Liver (tissue), 9 donors: ENCODE data around the gene B9D2. TPM values are rescaled to one million over a fixed set of nuclear protein-coding genes. Genes with fewer than 3 reads are reported as not detected.

Experiments
- DNase-seq: peaks from one replicate; pipeline ENCODE4 v3.0.0-alpha.2; 2017; ENCODE audit warnings: low spot score
- H3K27ac ChIP-seq, 2 donors: one replicate each; pipeline ENCODE4 v1.7.0; 2013; ENCODE audit warnings: inconsistent platforms in 2 of 2, low read length in 2 of 2, control low read depth in 1 of 2, low read depth in 1 of 2, mild to moderate bottlenecking in 1 of 2
- H3K27me3 ChIP-seq, 4 donors: one replicate each; pipeline versions ENCODE4 v1.6.1 to v1.7.0; 2013; ENCODE audit warnings: low read length in 3 of 4, inconsistent platforms in 1 of 4, mild to moderate bottlenecking in 1 of 4, moderate library complexity in 1 of 4; ENCODE audit not compliant: control insufficient read depth in 4 of 4, insufficient read depth in 4 of 4
- H3K36me3 ChIP-seq, 4 donors: one replicate each; pipeline versions ENCODE4 v1.6.1 to v1.7.0; 2013; ENCODE audit warnings: low read length in 3 of 4, mild to moderate bottlenecking in 3 of 4, low read depth in 1 of 4, moderate library complexity in 1 of 4; ENCODE audit not compliant: control insufficient read depth in 4 of 4, insufficient read depth in 3 of 4
- H3K4me1 ChIP-seq, 4 donors: one replicate each; pipeline versions ENCODE4 v1.6.1 to v1.7.0; 2013; ENCODE audit warnings: low read length in 3 of 4, mild to moderate bottlenecking in 3 of 4, moderate library complexity in 1 of 4; ENCODE audit not compliant: control insufficient read depth in 4 of 4, insufficient read depth in 4 of 4
- H3K4me3 ChIP-seq, 3 donors: one replicate each; pipeline versions ENCODE4 v1.6.1 to v1.7.0; 2013; ENCODE audit warnings: low read length in 3 of 3, control low read depth in 1 of 3, low read depth in 1 of 3, mild to moderate bottlenecking in 1 of 3
- H3K9ac ChIP-seq, 2 donors: one replicate each; pipeline ENCODE4 v1.7.0; 2013; ENCODE audit warnings: low read length in 2 of 2, mild to moderate bottlenecking in 2 of 2, moderate library complexity in 2 of 2, control low read depth in 1 of 2, low read depth in 1 of 2
- H3K9me3 ChIP-seq, 4 donors: one replicate each; pipeline versions ENCODE4 v1.6.1 to v1.7.0; 2013; ENCODE audit warnings: low read length in 3 of 4; ENCODE audit not compliant: control insufficient read depth in 4 of 4
- ATF3 ChIP-seq: IDR thresholded peaks from 2 replicates; pipeline ENCODE4 v1.6.1; 2016; ENCODE audit warnings: antibody characterized with exemption
- CTCF ChIP-seq: fragments of 150-350 bp; IDR thresholded peaks from 2 replicates; pipeline ENCODE4 v1.5.1; 2017; ENCODE audit warnings: improper control_type of control experiment, low read depth, low read length; ENCODE audit not compliant: missing input control
- EGR1 ChIP-seq, 2 donors: IDR thresholded peaks; 2 replicates each; pipeline ENCODE4 v1.6.1; 2016 to 2018; ENCODE audit warnings: antibody characterized with exemption in 2 of 2, low read depth in 2 of 2
- FOXA1 ChIP-seq: IDR thresholded peaks from 2 replicates; pipeline ENCODE4 v1.6.1; 2016; ENCODE audit warnings: antibody characterized with exemption
- FOXA2 ChIP-seq: IDR thresholded peaks from 2 replicates; pipeline ENCODE4 v1.6.1; 2016; ENCODE audit warnings: antibody characterized with exemption
- GABPA ChIP-seq, 2 donors: IDR thresholded peaks in 1 of 2; conservative IDR thresholded peaks in 1 of 2; 2 replicates each; pipeline ENCODE4 v1.6.1; 2016; ENCODE audit warnings: antibody characterized with exemption in 2 of 2, mild to moderate bottlenecking in 1 of 2, moderate library complexity in 1 of 2
- HNF4A ChIP-seq, 2 donors: conservative IDR thresholded peaks; 2 replicates each; pipeline ENCODE4 v1.6.1; 2016; ENCODE audit warnings: antibody characterized with exemption in 2 of 2, mild to moderate bottlenecking in 2 of 2
- HNF4G ChIP-seq: IDR thresholded peaks from 2 replicates; pipeline ENCODE4 v1.6.1; 2016; ENCODE audit warnings: antibody characterized with exemption
- JUND ChIP-seq, 2 donors: IDR thresholded peaks; 2 replicates each; pipeline ENCODE4 v1.6.1; 2016; ENCODE audit warnings: antibody characterized with exemption in 2 of 2
- MAX ChIP-seq: IDR thresholded peaks from 2 replicates; pipeline ENCODE4 v1.6.1; 2016; ENCODE audit warnings: antibody characterized with exemption
- NR2F2 ChIP-seq: IDR thresholded peaks from 2 replicates; pipeline ENCODE4 v1.6.1; 2016; ENCODE audit warnings: antibody characterized with exemption
- RAD21 ChIP-seq, 2 donors: IDR thresholded peaks; 2 replicates each; pipeline ENCODE4 v1.6.1; 2016; ENCODE audit warnings: antibody characterized with exemption in 2 of 2, mild to moderate bottlenecking in 2 of 2
- REST ChIP-seq: IDR thresholded peaks from 2 replicates; pipeline ENCODE4 v1.6.1; 2016; ENCODE audit warnings: antibody characterized with exemption, mild to moderate bottlenecking
- RXRA ChIP-seq, 2 donors: IDR thresholded peaks; 2 replicates each; pipeline ENCODE4 v1.6.1; 2017 to 2018; ENCODE audit warnings: antibody characterized with exemption in 2 of 2, mild to moderate bottlenecking in 1 of 2
- SP1 ChIP-seq: IDR thresholded peaks from 2 replicates; pipeline ENCODE4 v1.6.1; 2018; ENCODE audit warnings: antibody characterized with exemption, mild to moderate bottlenecking
- TAF1 ChIP-seq: conservative IDR thresholded peaks from 2 replicates; pipeline ENCODE4 v1.6.1; 2016; ENCODE audit warnings: antibody characterized with exemption, mild to moderate bottlenecking
- YY1 ChIP-seq: IDR thresholded peaks from 2 replicates; pipeline ENCODE4 v1.6.1; 2016; ENCODE audit warnings: antibody characterized with exemption, mild to moderate bottlenecking
- ZBTB33 ChIP-seq: IDR thresholded peaks from 2 replicates; pipeline ENCODE4 v1.6.1; 2016; ENCODE audit warnings: antibody characterized with exemption
- WGBS: extraction: QIAGEN DNeasy Blood & Tissue Kit; methylation state at CpG from one replicate; pipeline ENCODE4 v1.1.7; 2013; 5-methylcytosine and 5-hydroxymethylcytosine counted together
- polyA plus RNA-seq, 2 donors: library from polyadenylated mRNA; stranded (reverse) in 1 of 2; unstranded in 1 of 2; fragments of 200-250 nt in 1 of 2; fragments of >200 nt in 1 of 2; fragmentation: Nextera tagmentation in 1 of 2; extraction: Ambion mirVana in 1 of 2; gene quantifications; one replicate each; pipeline versions ENCODE4 v1.2.1 to v1.2.3, GENCODE V29; 2013 to 2015
- total RNA-seq, 2 donors: library from RNA; depleted of rRNA; stranded (reverse); fragments of >200 nt; gene quantifications; one replicate each; pipeline ENCODE4 v1.2.3, GENCODE V29; 2014
- donor health status: healthy.
- donor health status: healthy.
- donor health status: healthy.
- donor health status: healthy.
- donor health status: healthy.

B9D2 gene
- total and polyA plus RNA-seq, 4 donors: 2.4 to 3.7 (median 3.0) TPM

GRCh38 chr19:41395355-41395754, 31.4 kb upstream of the B9D2 start:
- no peak for DNase-seq
- peaks cover 2 to 26% (median 16%) of the 10 kb centered on the region in 4 donors for H3K4me1 ChIP-seq
- 89% methylated on average over 6 of the region's 6 CpGs for WGBS
- H3K27ac ChIP-seq: no peak overlapping the region
- H3K27me3 ChIP-seq: no peaks in the 10 kb centered on the region
- H3K36me3 ChIP-seq: peaks cover 1 to 16% (median 12%) of the 10 kb centered on the region in 4 donors
- TF ChIP-seq TAF1: no peak
- TF ChIP-seq ZBTB33: no peak
- no peak for TF ChIP-seq HNF4G
- no peak for TF ChIP-seq ATF3
- TF ChIP-seq EGR1 (IDR thresholded peaks at IDR 0.05; ENCODE audit: low read depth in 2 of 2): no peak
- TF ChIP-seq CTCF: no peak
- TF ChIP-seq SP1: no peak
- TF ChIP-seq REST: no peak
- no peak for TF ChIP-seq RXRA (IDR thresholded peaks at IDR 0.05)
- TF ChIP-seq FOXA1: no peak
- TF ChIP-seq HNF4A (conservative IDR thresholded peaks at IDR 0.05): no peak
- TF ChIP-seq YY1: no peak
- no peak for TF ChIP-seq JUND (IDR thresholded peaks at IDR 0.05)
- no peak for TF ChIP-seq GABPA (IDR thresholded peaks at IDR 0.05 in 1 of 2, conservative IDR thresholded peaks at IDR 0.05 in 1 of 2)
- no peak for TF ChIP-seq MAX
- TF ChIP-seq FOXA2: no peak
- no peak for TF ChIP-seq RAD21 (IDR thresholded peaks at IDR 0.05)
- no peak for TF ChIP-seq NR2F2
- no peaks in the 10 kb centered on the region for H3K9me3 ChIP-seq
- no peak overlapping the region for H3K9ac ChIP-seq
- no peak overlapping the region for H3K4me3 ChIP-seq
